Activated T-helper 1 cell treated with anti-CD3 and anti-CD28 coated beads, Interleukin-2, amount 50 U/mL, for 16 hours (primary cell): ENCODE measurements around the gene MAGI2.
"Not testable (repeated sequence)": the region's sequence is repeated elsewhere in the genome, so short reads cannot be mapped to it uniquely, and the experiment has no call there.

Experiments
- DNase-seq, 2 donors: peaks; one replicate each; pipeline ENCODE4 v3.0.0-alpha.2; 2020; ENCODE audit warnings: low read depth in 1 of 2, low spot score in 1 of 2

Gene MAGI2

GRCh38 chr7:78019447-78020135 lies 1433.9 kb downstream of the MAGI2 start:
- peak; percentile 33 to 42 for DNase-seq

DNA sequence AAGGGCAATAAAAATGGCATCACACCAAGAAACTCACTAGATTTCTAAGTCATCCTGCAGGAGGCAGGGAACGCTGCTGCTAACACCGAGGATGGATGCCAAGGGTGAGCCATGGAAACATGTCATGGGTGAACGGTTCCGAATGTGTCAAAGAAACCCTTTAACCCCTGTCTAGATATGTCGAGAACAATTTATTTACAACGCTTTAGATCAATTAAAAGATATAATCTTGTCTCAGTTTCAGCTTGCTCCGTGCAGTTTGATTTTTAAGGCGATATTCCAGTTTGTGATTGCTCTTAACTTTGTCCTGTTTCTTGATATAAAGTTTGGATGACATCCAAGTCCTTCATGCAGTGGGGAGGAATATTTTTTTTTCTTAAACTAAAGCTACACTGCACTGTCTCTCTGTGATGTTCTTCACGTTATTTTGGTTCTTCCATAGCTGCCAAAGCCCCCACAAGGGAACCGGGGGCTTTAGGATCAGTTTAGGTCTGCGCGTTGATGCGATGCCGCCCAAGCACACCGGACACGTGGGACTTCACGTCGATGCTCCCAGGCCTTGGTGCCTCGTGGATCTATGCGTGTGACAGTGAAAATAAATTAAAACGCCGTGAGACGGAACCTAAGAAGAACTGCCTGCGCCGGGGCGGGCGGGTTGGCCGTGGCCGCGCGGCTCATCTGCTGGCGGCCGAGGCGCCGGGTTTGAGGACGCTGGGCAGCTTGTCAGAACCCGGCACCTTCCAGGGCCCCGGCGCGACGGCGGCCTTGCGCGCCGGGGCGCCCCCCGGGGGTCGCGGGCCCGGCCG lies 1434.6 kb downstream of the MAGI2 start:
- DNase-seq = no peak

DNA sequence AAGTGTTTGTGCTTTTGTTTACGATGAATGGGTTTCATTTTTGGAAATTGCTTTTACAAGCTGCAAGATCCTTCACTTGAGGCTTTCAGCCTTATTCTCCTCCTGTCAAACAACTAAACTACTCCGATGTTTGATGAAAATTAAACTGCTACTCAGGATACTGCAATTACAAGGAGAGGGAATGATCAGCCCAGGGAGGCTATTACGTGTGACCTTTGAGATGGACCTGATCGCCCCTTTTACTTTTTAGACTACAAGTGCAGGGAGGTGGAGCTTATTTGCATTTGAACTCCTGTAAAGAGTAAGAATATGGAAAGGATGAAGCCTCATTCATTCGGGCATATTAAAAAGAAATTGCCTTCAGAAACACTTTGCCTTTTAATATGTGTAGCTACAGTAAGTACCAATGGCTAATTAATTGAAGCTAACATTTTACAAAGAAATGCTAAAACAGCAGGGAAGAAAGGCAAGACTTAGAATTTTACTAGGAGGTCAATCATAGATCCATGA lies 1435.8 kb downstream of the MAGI2 start:
- no peak for DNase-seq

DNA sequence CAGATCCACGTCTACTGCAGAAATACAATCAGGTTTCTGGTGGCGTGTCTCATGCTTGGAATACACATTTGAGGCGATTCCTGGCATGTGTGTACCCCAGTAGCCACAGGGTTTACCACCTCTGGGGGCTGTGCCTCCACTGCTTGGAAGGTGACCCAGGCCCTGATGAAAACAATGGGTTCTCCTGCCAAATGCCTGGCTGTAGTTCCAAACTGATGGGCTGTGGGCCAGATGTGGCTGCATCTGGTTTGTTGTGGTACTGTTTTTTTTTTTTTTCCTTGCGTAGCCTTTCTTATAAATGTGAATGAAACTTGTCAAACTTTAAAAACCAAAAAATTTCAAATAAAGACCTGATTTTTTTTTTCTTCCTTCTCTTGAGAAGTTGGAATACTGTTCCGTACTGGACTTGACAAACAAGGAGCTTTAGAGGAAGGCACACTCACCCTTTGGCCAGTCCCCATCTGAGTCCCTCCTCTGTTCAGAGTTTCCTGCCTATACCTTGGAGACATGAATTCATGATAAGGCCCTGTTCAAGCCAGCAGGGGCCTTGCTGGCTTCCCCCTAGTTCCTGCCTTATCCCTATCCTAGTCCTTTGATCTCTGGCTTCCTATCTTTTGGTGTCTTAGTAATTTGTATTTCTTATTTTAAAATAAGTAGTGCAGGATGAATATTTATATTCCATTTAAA lies 1437.8 kb downstream of the MAGI2 start:
- no peak for DNase-seq

DNA sequence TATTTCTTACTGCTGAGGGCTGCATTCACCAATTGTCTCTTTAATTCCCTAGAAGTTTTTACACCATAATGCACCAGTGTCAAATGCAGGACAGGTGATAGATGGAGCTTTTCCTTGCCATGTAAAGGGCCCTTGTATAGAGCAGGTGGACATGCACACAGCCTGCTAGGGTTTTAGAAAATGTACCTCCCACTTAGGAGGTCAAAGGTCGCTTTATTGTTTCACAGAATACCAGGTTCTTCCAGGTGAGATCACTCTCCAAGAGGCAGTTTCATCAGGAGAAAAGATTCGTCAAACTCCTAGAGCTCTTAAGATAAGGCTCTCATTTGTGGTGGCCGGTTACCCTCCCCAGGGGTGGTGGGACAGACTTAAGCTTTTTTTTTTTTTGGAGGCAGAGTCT lies 1439.1 kb downstream of the MAGI2 start:
- DNase-seq = no peak

- no peak for DNase-seq
Measured at GRCh38 chr7:78013386-78013785, 1440.1 kb downstream of the MAGI2 start.

DNA sequence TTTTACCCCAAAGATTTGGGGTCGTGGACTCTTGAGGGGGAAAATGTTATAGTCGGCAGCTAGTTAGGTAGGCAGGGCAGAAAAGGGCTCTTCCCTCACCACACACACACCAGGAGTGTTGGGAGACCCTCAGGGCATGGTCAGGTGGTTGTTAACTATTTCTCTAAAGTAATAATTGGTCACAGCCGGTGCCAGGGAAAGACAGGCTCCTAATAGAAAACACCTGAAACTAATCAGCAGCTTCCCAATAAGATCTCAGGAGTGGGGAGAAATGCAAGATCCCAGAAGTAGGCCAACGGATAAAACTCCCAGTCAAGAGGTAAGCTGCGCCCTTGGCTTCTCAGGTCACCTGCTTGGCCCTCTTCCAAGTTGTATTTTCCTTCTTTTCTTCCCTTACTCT lies 1441.8 kb downstream of the MAGI2 start:
- DNase-seq = no peak

- no peak for DNase-seq
Measured at GRCh38 chr7:78007231-78007630, 1446.2 kb downstream of the MAGI2 start.

- no peak for DNase-seq
Measured at GRCh38 chr7:78006063-78006755, 1447.3 kb downstream of the MAGI2 start.

DNA sequence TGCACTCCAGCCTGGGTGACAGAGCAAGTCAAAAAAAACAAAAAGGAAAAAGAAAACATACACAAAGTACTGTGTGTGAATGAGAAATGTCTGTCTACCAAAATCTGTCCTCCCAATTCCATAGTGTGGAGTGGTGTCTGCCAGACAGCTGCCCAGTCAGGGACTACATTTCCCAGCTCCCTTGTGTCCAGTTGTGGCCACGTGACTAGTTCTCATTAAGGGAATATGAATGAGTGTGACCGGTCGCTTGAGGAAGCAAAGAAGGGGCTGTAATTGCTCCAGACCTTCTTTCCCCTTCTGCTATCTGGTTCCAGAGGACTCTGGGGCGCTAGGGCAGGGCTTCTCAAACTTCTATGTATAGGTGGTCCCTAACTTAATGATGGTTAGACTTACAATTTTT lies 1450.8 kb downstream of the MAGI2 start:
- DNase-seq = no peak

DNA sequence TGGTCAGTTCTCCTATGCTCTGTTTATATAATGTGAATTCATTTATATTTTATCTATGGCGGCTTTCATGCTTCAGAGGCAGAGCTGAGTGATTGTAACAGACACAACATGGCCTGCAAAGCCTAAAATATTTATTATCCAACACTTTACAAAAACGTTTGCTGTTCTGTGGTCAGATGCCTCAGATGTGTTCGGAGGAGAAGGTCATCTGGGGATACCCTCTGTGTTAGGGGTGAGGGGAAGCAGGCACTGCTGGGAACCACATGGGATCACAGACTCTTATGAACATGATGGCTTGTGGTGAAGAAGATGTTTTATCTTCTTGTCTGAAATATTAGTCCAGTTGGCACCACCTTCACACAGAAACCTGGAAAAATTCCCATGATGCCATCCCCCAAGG lies 1451.4 kb downstream of the MAGI2 start:
- DNase-seq = no peak

DNA sequence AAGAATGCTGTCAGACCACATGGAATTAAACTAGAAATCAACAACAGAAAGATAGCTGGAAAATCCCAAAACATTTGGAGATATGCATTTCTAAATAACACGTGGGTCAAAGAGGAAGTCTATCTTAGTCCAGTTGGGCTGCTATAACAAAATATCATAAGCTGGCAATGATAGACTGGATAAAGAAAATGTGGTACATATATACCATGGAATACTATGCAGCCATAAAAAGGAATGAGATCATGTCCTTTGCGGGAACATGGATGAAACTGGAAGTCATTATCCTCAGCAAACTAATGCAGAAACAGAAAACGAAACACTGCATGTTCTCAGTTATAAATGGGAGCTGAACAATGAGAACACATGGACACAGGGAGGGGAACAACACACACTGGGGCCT lies 1454.3 kb downstream of the MAGI2 start:
- DNase-seq = not testable (repeated sequence)

- no peak for DNase-seq
Measured at GRCh38 chr7:77995717-77996116, 1457.8 kb downstream of the MAGI2 start.

- no peak for DNase-seq
Measured at GRCh38 chr7:77993838-77994237, 1459.6 kb downstream of the MAGI2 start.

GRCh38 chr7:77991656-77992055 lies 1461.8 kb downstream of the MAGI2 start:
- DNase-seq = no peak

GRCh38 chr7:77989981-77990566 lies 1463.4 kb downstream of the MAGI2 start:
- no peak for DNase-seq

DNA sequence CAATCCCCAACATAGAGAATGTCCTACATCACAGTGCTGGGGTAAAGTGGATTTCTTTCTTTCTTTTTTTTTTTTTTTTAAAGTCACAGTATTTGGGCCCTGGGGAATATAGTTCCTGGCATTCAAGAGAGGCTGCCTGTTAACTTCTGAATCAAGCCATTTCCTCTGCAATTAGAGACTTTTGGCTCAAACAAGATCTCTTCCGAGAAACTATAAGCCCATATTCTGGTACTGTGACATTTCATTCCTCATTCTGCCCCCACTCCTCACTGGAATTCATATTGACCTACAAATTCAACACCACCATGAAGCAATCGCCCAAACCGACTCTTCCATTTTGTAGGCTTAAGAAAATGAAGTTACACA lies 1467.5 kb downstream of the MAGI2 start:
- DNase-seq = no peak

GRCh38 chr7:77985232-77985973 lies 1468.1 kb downstream of the MAGI2 start:
- DNase-seq = no peak

DNA sequence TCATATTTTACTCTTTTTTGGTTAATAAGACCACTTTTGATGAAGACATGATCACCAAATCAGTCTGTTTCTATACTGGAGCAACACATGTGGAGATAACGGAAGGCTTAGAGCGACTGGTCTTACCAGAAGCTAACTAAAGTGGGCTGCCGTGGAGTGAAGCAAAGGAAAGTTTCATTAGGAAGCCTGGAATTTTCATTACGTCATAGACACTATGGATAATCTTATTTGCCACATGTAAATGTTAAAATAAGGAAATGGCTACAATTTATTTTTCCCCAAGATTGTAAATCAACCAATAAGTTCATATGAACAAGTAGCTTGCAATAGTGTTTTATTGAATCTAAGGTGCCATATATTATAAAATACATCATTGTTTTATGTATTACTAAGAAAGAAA lies 1469.5 kb downstream of the MAGI2 start:
- no peak for DNase-seq

DNA sequence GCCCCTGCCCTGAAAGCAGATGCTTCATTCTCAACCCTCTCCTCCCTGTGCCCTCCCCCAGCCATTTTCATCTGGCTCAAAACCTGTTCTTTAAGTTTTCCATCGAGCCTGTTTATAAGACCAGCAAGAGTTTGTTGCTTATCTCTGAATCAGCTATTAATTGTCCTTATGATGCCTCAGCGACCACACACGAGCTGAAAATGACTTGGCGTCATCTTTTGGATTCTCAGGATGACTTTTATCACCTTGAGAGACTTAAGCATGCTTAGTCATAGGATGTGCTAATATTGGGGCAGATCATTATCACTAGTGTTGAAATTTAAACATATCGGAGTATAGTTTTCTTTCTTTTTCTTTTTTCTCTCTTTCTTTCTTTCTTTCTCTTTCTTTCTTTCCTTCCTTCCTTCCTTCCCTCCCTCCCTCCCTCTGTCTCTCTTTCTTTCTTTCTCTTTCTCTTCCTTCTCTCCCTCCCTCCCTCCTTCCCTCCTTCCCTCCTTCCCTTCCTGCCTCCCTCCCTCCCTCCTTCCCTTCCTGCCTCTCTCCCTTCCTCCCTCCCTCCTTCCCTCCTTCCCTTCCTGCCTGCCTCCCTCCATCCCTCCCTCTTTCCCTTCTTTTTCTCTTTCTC lies 1470.4 kb downstream of the MAGI2 start:
- no peak for DNase-seq
